Uterus (tissue), 4 donors: ENCODE measurements around the gene SLC4A1. TPM values are rescaled to one million over a fixed set of nuclear protein-coding genes. Genes with fewer than 3 reads are reported as not detected.

Source experiments
- DNase-seq, 2 donors: peaks; one replicate each; pipeline ENCODE4 v3.0.0-alpha.2; 2019 to 2020
- H3K27ac ChIP-seq, 2 donors: fragments of 200-600 bp; sonication (generic); 1 replicate in 1 of 2; 2 replicates in 1 of 2; pipeline ENCODE4 v1.5.1; 2016 to 2018
- H3K27me3 ChIP-seq, 2 donors: fragments of 200-600 bp; sonication (generic); one replicate each; pipeline ENCODE4 v1.5.1; 2018 to 2019; ENCODE audit warnings: control low read depth in 1 of 2
- H3K36me3 ChIP-seq, 2 donors: fragments of 200-600 bp; sonication (generic); one replicate each; pipeline ENCODE4 v1.5.1; 2019; ENCODE audit warnings: control low read depth in 1 of 2
- H3K4me1 ChIP-seq, 2 donors: fragments of 200-600 bp; sonication (generic); one replicate each; pipeline ENCODE4 v1.5.1; 2018 to 2019; ENCODE audit warnings: control low read depth in 1 of 2
- H3K4me3 ChIP-seq, 2 donors: fragments of 200-600 bp; sonication (generic); 1 replicate in 1 of 2; 2 replicates in 1 of 2; pipeline ENCODE4 v1.5.1; 2018 to 2019; ENCODE audit warnings: mild to moderate bottlenecking in 1 of 2
- H3K9me3 ChIP-seq, 2 donors: fragments of 200-600 bp; sonication (generic); one replicate each; pipeline ENCODE4 v1.5.1; 2019; ENCODE audit warnings: control low read depth in 1 of 2
- POLR2A ChIP-seq, 2 donors: fragments of 450-650 bp; IDR thresholded peaks; one replicate each; pipeline ENCODE4 v1.6.1; 2016; ENCODE audit warnings: antibody characterized with exemption in 2 of 2, mild to moderate bottlenecking in 1 of 2, moderate library complexity in 1 of 2
- intact Hi-C: fragments of 100-400 bp; cut with DNase I; formaldehyde crosslinking; loops from one replicate; pipeline ENCODE4 v1.15.1; 2023; ENCODE audit warnings: low total_unique reads
- total RNA-seq, 4 donors: library from RNA; depleted of rRNA in 3 of 4; stranded (reverse); fragments of >200 nt in 3 of 4; gene quantifications; one replicate each; pipeline versions ENCODE4 v1.1.0 to v1.2.4, GENCODE V29; 2014 to 2023
- TF ChIP-seq, protein P1 (sequence below), 4 experiments: fragments of 200-600 bp in 2 of 4; fragments of 450-650 bp in 2 of 4; sonication (generic) in 2 of 4; IDR thresholded peaks; one replicate each; pipeline ENCODE4 v1.5.1; 2016 to 2019; ENCODE audit warnings: antibody characterized with exemption in 4 of 4, mild to moderate bottlenecking in 2 of 4, moderate library complexity in 1 of 4
- donor health status: DM: yes; HTN: yes; CAD: no.

The SLC4A1 gene
- total RNA-seq, 4 donors from 2014 or later: 8.4 TPM; not detected in 3

DNA sequence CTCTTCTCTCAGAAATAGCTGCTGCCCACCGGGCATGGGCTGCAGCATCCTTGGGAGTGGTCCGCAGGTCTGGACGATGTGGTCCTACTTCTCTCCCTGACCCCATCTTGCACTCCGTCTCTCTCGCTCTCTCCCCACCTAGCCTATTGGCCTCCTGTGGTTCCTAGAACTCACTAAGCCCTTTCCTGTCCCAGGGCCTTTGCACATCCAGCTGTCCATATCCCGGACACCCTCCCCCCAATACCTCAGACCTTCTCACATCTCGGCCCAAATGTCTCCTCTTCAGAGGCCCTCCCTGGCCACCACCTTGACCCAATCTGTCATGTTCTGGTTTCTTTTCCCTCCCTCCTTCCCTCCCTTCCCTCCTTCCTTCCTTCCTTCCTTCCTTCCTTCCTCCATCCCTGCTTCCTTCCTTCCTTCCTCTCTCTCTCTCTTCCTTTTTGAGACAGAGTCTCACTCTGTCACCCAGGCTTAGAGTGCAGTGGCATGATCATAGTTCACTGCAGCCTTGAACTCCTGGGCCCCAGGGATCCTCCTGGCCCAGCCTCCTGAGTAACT is 4.5 kb downstream of the SLC4A1 start:
- H3K27me3 ChIP-seq: no peaks in the 10 kb centered on the region
- no peaks in the 10 kb centered on the region for H3K36me3 ChIP-seq
- H3K4me3 ChIP-seq: no peak overlapping the region
- TF ChIP-seq, protein P1, sequence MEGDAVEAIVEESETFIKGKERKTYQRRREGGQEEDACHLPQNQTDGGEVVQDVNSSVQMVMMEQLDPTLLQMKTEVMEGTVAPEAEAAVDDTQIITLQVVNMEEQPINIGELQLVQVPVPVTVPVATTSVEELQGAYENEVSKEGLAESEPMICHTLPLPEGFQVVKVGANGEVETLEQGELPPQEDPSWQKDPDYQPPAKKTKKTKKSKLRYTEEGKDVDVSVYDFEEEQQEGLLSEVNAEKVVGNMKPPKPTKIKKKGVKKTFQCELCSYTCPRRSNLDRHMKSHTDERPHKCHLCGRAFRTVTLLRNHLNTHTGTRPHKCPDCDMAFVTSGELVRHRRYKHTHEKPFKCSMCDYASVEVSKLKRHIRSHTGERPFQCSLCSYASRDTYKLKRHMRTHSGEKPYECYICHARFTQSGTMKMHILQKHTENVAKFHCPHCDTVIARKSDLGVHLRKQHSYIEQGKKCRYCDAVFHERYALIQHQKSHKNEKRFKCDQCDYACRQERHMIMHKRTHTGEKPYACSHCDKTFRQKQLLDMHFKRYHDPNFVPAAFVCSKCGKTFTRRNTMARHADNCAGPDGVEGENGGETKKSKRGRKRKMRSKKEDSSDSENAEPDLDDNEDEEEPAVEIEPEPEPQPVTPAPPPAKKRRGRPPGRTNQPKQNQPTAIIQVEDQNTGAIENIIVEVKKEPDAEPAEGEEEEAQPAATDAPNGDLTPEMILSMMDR (IDR thresholded peaks at IDR 0.05): no peak
- TF ChIP-seq POLR2A (IDR thresholded peaks at IDR 0.05): no peak
- H3K4me1 ChIP-seq: no peaks in the 10 kb centered on the region
- intact Hi-C loops: no loop called here
- no peak overlapping the region for H3K27ac ChIP-seq
- no peaks in the 10 kb centered on the region for H3K9me3 ChIP-seq
- DNase-seq: no peak

GRCh38 chr17:44262654-44263225 is 5.2 kb downstream of the SLC4A1 start:
- no peaks in the 10 kb centered on the region for H3K9me3 ChIP-seq
- no peak overlapping the region for H3K27ac ChIP-seq
- H3K36me3 ChIP-seq: no peaks in the 10 kb centered on the region
- H3K27me3 ChIP-seq: no peaks in the 10 kb centered on the region
- no peak for TF ChIP-seq POLR2A (IDR thresholded peaks at IDR 0.05)
- TF ChIP-seq, protein P1 (IDR thresholded peaks at IDR 0.05): no peak
- no peaks in the 10 kb centered on the region for H3K4me1 ChIP-seq
- no peak overlapping the region for H3K4me3 ChIP-seq
- no peak for DNase-seq
- intact Hi-C loops: no loop called here

GRCh38 chr17:44260296-44260695 is 7.6 kb downstream of the SLC4A1 start:
- no peaks in the 10 kb centered on the region for H3K4me1 ChIP-seq
- H3K27me3 ChIP-seq: no peaks in the 10 kb centered on the region
- no peaks in the 10 kb centered on the region for H3K9me3 ChIP-seq
- intact Hi-C loops: no loop called here
- no peaks in the 10 kb centered on the region for H3K36me3 ChIP-seq
- no peak for TF ChIP-seq POLR2A (IDR thresholded peaks at IDR 0.05)
- TF ChIP-seq, protein P1 (IDR thresholded peaks at IDR 0.05): no peak
- no peak overlapping the region for H3K4me3 ChIP-seq
- no peak overlapping the region for H3K27ac ChIP-seq
- DNase-seq: no peak

DNA sequence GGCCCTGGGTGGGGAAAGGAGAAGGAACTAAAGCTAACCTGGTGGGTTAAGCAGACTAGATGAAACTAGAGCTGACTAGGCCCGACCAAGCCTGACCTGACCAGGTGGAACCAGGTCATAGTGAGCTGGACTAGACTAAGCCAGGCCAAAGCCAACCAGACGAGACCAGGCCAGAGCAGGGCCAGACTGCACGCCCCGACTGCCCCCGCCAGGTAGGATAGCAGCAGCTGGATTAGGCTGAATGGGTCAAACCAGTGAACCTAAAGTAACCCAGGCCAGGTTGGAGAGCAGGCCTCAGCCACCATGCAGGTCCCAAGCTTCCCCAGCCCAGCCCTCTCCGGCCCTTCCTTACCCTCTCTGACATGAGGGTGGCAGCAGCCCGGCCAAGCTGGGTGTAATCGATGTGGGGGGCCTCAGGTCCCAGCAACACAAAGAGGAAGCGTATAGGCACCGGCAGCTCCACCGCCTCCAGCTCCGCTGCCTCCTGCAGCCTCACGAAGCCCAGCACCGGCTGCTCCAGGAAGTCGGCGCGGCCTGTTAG is 9.1 kb downstream of the SLC4A1 start:
- Histone ChIP-seq H3K4me1 (no peaks in the 10 kb centered on the region), H3K27me3 (no peaks in the 10 kb centered on the region), H3K4me3 (no peak overlapping the region), H3K36me3 (no peaks in the 10 kb centered on the region), H3K27ac (no peak overlapping the region), H3K9me3 (no peaks in the 10 kb centered on the region)
- TF ChIP-seq POLR2A (IDR thresholded peaks at IDR 0.05): no peak
- TF ChIP-seq, protein P1 (IDR thresholded peaks at IDR 0.05): no peak
- DNase-seq: no peak
- intact Hi-C loops: no loop called here
